ENCODE measurements around the gene FAM170B. TPM values are rescaled to one million over a fixed set of nuclear protein-coding genes. Genes with fewer than 3 reads are reported as not detected.

The FAM170B gene
- total and polyA plus RNA-seq, 9 of the 15 experiments (the other 6 are each of a cell fraction or from before 2014, with no cell fraction given): 0.11 to 0.21 TPM; not detected in 7

DNA sequence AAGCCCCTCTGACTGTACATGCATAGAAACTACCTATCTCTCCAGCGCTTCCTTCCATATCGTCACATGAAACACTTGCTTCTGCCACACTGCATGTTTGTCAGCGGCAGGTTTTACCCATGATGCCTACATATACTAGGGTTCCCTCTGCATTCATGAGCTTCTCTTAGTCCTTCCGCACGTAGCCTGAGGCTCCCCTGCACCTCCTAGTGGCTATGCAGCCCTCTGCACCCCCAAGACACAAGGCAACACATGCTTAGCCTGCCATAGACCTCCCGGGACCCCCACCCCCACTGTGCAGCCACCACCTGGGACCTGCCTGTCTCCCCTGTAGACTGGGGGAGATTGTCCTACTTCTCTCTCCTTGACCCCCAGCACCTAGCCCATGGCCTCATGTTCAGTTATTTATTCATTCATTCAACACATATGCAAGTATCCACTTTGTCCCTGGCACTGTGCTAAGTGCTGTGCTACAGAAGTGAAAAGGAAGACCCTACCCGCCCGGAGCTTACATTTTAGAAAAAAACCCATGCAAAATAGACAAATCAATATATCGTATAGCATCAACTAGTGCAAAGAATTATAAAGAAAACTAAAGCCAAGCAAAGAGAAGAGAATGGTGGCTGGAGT, 30.9 kb upstream of the FAM170B start (continued):
- TF ChIP-seq, protein P1, sequence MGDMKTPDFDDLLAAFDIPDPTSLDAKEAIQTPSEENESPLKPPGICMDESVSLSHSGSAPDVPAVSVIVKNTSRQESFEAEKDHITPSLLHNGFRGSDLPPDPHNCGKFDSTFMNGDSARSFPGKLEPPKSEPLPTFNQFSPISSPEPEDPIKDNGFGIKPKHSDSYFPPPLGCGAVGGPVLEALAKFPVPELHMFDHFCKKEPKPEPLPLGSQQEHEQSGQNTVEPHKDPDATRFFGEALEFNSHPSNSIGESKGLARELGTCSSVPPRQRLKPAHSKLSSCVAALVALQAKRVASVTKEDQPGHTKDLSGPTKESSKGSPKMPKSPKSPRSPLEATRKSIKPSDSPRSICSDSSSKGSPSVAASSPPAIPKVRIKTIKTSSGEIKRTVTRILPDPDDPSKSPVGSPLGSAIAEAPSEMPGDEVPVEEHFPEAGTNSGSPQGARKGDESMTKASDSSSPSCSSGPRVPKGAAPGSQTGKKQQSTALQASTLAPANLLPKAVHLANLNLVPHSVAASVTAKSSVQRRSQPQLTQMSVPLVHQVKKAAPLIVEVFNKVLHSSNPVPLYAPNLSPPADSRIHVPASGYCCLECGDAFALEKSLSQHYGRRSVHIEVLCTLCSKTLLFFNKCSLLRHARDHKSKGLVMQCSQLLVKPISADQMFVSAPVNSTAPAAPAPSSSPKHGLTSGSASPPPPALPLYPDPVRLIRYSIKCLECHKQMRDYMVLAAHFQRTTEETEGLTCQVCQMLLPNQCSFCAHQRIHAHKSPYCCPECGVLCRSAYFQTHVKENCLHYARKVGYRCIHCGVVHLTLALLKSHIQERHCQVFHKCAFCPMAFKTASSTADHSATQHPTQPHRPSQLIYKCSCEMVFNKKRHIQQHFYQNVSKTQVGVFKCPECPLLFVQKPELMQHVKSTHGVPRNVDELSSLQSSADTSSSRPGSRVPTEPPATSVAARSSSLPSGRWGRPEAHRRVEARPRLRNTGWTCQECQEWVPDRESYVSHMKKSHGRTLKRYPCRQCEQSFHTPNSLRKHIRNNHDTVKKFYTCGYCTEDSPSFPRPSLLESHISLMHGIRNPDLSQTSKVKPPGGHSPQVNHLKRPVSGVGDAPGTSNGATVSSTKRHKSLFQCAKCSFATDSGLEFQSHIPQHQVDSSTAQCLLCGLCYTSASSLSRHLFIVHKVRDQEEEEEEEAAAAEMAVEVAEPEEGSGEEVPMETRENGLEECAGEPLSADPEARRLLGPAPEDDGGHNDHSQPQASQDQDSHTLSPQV (IDR thresholded peaks at IDR 0.05): peak; percentile 88
- TF ChIP-seq HCFC1 (IDR thresholded peaks at IDR 0.05; ENCODE audit: low read depth, low read length): peak; percentile 34; the same call in 1 of the 2 replicates
- TF ChIP-seq, protein P2, sequence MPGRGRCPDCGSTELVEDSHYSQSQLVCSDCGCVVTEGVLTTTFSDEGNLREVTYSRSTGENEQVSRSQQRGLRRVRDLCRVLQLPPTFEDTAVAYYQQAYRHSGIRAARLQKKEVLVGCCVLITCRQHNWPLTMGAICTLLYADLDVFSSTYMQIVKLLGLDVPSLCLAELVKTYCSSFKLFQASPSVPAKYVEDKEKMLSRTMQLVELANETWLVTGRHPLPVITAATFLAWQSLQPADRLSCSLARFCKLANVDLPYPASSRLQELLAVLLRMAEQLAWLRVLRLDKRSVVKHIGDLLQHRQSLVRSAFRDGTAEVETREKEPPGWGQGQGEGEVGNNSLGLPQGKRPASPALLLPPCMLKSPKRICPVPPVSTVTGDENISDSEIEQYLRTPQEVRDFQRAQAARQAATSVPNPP (IDR thresholded peaks at IDR 0.05; ENCODE audit: borderline replicate concordance, insufficient read depth, insufficient read length): no peak
- TF ChIP-seq, protein P3, sequence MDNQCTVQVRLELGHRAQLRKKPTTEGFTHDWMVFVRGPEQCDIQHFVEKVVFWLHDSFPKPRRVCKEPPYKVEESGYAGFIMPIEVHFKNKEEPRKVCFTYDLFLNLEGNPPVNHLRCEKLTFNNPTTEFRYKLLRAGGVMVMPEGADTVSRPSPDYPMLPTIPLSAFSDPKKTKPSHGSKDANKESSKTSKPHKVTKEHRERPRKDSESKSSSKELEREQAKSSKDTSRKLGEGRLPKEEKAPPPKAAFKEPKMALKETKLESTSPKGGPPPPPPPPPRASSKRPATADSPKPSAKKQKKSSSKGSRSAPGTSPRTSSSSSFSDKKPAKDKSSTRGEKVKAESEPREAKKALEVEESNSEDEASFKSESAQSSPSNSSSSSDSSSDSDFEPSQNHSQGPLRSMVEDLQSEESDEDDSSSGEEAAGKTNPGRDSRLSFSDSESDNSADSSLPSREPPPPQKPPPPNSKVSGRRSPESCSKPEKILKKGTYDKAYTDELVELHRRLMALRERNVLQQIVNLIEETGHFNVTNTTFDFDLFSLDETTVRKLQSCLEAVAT (IDR thresholded peaks at IDR 0.05): peak in 1 of 2 experiments; percentile 41; a peak in 1 of 4 replicates
- TF ChIP-seq, protein P4, sequence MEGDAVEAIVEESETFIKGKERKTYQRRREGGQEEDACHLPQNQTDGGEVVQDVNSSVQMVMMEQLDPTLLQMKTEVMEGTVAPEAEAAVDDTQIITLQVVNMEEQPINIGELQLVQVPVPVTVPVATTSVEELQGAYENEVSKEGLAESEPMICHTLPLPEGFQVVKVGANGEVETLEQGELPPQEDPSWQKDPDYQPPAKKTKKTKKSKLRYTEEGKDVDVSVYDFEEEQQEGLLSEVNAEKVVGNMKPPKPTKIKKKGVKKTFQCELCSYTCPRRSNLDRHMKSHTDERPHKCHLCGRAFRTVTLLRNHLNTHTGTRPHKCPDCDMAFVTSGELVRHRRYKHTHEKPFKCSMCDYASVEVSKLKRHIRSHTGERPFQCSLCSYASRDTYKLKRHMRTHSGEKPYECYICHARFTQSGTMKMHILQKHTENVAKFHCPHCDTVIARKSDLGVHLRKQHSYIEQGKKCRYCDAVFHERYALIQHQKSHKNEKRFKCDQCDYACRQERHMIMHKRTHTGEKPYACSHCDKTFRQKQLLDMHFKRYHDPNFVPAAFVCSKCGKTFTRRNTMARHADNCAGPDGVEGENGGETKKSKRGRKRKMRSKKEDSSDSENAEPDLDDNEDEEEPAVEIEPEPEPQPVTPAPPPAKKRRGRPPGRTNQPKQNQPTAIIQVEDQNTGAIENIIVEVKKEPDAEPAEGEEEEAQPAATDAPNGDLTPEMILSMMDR (IDR thresholded peaks at IDR 0.05 in 2 of 3, conservative IDR thresholded peaks at IDR 0.05 in 1 of 3; ENCODE audit: insufficient read depth in 2 of 3, low read depth in 1 of 3, low read length in 3 of 3): peak; percentile 84 to 94 (median 90)
- TF ChIP-seq, protein P5, sequence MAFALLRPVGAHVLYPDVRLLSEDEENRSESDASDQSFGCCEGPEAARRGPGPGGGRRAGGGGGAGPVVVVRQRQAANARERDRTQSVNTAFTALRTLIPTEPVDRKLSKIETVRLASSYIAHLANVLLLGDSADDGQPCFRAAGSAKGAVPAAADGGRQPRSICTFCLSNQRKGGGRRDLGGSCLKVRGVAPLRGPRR (CRISPR knock-in tag; IDR thresholded peaks at IDR 0.05): no peak
- peak; percentile 57; the same call in 1 of the 2 replicates for TF ChIP-seq XRCC5 (IDR thresholded peaks at IDR 0.05; ENCODE audit: low read depth, low read length)
- peak; percentile 87 for TF ChIP-seq GATAD2A (IDR thresholded peaks at IDR 0.05)
- no peak for TF ChIP-seq NELFE (IDR thresholded peaks at IDR 0.05; ENCODE audit: insufficient read depth, insufficient read length)
- peak; percentile 94 for TF ChIP-seq ZBTB7A (IDR thresholded peaks at IDR 0.05; ENCODE audit: borderline replicate concordance, control insufficient read depth, low read depth, low read length)
- TF ChIP-seq, protein P6, sequence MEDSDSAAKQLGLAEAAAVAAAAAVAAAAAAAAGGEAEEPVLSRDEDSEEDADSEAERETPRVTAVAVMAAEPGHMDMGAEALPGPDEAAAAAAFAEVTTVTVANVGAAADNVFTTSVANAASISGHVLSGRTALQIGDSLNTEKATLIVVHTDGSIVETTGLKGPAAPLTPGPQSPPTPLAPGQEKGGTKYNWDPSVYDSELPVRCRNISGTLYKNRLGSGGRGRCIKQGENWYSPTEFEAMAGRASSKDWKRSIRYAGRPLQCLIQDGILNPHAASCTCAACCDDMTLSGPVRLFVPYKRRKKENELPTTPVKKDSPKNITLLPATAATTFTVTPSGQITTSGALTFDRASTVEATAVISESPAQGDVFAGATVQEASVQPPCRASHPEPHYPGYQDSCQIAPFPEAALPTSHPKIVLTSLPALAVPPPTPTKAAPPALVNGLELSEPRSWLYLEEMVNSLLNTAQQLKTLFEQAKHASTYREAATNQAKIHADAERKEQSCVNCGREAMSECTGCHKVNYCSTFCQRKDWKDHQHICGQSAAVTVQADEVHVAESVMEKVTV (CRISPR knock-in tag; IDR thresholded peaks at IDR 0.05): peak; percentile 33; the same call in 1 of the 2 replicates
- no peak for TF ChIP-seq RAD51 (IDR thresholded peaks at IDR 0.05; ENCODE audit: borderline replicate concordance, low read depth)
- peak; percentile 34; the same call in 1 of the 2 replicates for TF ChIP-seq ATF7 (IDR thresholded peaks at IDR 0.05)

All from K562 (cell line).